Measurements from ENCODE around the gene NKX6-2.
"Not testable (repeated sequence)": the region's sequence is repeated elsewhere in the genome, so short reads cannot be mapped to it uniquely, and the experiment has no call there.

Gene NKX6-2

GRCh38 chr10:132779549-132780294, 6.2 kb downstream of the NKX6-2 start:
- DNase-seq: no peak

- DNase-seq: no peak
Measured at GRCh38 chr10:132777441-132777840, 8.5 kb downstream of the NKX6-2 start.

GRCh38 chr10:132776821-132777220, 9.1 kb downstream of the NKX6-2 start:
- no peak for DNase-seq

GRCh38 chr10:132776186-132776585, 9.8 kb downstream of the NKX6-2 start:
- DNase-seq: no peak

DNA sequence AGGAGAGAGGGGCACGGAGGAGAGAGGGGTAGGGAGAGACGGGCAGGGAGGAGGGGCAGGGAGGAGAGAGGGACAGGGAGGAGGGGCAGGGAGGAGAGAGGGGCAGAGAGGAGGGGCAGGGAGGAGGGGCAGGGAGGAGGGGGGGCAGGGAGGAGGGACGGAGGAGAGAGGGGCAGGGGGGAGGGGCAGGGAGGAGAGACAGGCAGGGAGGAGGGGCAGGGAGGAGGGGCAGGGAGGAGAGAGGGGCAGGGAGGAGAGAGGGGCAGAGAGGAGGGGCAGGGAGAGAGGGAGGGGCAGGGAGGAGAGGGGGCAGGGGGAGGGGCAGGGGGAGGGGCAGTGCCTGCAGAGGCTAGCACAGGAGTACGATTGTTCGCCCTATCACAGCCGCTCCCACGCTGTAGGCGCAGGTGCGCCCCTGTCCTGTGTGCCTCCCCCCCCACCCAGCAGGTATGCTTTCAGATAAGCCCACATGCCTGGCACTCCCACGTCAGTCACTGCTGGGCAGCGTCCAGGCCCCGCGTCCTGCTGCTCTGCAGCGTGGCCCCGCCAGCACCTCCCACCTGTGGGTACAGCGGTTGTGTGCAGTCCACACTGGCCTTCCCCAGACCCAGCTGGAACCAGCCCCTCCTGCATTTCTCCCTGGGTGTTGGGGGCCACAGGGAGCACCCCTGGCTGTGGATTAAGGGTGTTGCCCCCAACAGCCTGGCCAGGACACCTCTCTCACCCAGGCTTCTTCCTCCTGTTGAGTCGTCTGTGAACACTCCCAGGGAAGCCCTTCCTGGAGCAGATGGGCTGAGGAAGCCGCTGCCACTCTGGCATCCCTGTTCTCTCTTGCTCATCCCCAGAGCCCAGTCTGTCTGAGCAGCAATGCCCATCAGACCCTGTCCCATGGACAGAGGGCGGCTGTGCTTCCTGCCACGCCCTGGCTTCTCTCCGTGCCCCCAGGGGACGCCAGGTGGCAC, 10.8 kb downstream of the NKX6-2 start:
- peak in 13 of 14 donors; percentile 17 to 83 (median 67) for DNase-seq

DNA sequence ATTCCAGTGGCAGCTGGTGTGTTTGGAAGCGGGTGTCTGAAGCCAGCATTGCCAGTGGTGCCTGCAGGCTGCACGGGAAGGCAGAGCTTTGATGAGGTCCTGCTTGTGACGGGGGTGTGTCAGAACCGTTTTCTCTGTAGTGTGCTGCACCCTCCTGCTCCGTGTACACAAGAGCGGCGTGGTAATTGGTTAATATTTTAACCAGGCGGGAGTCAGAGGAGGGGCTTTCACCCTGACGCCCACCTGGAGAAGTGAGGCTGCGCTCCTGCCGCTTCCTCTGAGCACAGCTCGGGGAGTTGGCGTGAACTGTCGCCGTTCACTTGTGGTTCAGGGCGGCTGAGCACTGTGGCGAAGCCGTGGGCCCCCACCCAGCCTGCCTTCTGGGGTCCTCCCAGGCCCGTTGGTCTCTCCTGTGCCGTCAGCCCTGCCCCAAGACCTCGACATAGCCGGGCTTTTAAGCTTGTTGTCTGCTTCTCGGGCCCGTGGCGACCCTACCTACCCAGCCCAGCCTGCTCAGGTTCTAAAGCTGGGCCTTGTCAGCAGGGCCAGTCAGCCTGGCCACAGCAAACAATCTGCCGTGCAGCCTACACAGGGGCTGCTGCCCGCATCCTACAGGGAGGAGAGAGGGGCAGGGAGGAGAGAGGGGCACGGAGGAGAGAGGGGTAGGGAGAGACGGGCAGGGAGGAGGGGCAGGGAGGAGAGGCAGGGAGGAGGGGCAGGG, 11.6 kb downstream of the NKX6-2 start:
- DNase-seq: peak in 1 of 14 donors; percentile 57

GRCh38 chr10:132772816-132773215, 13.1 kb downstream of the NKX6-2 start:
- DNase-seq: not testable (repeated sequence)

GRCh38 chr10:132770061-132771021, 15.6 kb downstream of the NKX6-2 start:
- DNase-seq: no peak

DNA sequence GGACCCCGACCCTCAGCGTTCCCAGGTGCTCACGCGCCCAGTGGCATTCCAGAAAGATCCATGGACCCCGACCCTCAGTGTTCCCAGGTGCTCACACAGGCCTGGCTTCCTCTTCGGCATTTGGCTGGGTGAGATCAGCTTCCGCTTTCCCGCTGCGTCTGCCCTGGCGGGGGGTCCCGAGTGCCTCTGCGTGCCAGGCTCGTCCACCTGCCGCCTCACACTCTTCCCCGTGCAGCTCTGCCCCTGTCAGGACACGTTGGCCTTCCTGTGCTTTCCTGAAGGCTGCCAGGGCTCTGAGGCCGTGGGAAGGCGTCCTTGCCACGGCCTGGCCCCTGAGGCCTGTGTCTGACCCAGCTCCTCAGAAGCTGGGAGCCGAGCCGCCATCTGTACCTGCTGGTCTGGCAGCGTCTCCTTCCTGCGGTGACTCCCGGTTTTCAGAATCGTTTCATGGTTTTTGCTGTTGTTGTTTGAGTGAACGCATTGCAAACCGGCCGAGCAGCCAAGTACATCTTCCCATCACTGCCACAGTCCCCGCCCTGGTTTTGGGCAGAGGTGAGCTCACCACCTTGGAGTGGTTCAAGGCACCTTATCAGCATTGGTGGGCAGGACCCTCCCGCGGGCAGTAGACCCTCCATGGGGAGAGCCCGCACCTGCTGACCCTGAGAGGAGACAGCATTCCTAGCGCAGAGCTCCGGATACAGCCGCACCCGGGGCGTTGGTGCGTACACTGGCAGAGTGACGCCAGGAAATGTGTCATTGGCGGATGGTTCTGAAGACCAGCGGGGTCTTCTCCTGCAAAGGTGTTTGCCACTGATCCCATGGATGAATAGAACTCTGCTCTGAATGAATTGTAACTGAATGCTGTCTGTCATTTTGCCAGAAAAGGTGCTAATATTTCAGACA, 17.4 kb downstream of the NKX6-2 start:
- DNase-seq: peak in 1 of 14 donors; percentile 68

DNA sequence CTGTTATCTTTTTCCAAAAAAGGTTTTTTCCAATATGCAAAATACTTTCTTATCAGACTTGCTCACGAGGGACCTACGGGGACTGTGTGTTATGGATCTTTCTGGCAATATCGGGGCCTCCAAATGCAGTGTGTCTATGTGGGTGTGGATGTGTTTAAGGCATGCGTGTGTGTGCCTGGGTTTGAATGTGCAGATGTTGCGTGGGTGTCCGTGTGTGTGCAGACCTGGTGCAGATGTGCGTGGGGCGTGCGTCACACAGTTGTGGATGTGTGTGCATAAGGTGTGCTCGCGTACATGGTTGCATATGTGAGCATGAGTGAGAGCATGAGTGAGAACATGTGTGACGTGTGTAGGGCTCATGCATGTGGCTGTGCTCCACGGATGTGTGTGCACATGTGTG, 19.7 kb downstream of the NKX6-2 start:
- DNase-seq: no peak

GRCh38 chr10:132765435-132765834, 20.5 kb downstream of the NKX6-2 start:
- DNase-seq: peak in 5 of 14 donors; percentile 9 to 46 (median 16)

DNA sequence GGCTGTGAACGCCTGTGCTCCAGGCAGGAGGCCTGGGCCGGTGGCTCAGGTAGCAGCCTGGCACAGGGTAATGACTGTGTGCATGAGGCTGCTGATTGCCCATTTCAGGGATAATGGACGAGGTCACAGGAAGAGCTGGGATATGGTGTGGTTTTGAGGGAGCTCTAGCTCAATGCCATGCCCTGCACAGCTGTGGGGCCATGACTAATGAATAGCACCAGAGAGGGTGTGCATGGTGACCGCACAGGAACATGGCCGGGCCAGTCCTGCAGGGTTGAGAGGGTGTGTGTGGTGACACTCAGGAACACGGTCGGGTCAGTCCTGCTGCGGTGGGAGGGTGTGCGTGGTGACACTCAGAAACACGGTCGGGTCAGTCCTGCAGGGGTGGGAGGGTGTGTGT, 21.8 kb downstream of the NKX6-2 start:
- DNase-seq: no peak

- no peak for DNase-seq
Measured at GRCh38 chr10:132763545-132763944, 22.4 kb downstream of the NKX6-2 start.

GRCh38 chr10:132762267-132762666, 23.7 kb downstream of the NKX6-2 start:
- no peak for DNase-seq

DNA sequence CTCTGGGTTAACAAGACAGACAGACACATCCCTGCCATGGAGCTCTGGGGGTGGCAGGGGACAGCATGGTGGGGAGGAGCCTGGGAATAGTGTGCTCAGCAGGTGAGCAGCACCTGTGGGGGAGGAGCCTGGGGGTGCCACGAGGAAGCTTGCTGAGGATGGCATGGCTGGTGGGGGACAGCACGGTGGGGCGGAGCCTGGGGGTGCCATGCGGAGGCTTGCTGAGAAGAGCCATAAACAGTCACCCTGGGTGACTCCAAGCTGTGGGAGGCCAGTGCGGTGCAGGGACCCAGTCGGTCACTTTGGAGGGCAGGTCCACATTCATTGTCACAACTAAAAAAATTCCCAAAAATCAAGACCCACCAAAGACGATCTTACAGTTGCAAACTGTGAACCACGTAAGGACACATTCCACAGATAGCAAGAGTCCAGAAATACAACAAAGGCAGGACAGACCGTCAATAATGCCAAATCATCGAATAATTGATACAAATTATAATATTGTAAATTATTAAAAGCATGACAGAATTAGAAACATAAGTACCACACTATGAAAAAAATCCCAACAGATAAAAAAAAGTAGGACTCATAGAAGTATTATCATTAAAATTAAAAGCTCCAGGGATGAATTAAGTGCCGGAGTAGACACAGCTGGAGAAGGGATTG, 24.4 kb downstream of the NKX6-2 start:
- no peak for DNase-seq

- DNase-seq: no peak
Measured at GRCh38 chr10:132758865-132759264, 27.1 kb downstream of the NKX6-2 start.

DNA sequence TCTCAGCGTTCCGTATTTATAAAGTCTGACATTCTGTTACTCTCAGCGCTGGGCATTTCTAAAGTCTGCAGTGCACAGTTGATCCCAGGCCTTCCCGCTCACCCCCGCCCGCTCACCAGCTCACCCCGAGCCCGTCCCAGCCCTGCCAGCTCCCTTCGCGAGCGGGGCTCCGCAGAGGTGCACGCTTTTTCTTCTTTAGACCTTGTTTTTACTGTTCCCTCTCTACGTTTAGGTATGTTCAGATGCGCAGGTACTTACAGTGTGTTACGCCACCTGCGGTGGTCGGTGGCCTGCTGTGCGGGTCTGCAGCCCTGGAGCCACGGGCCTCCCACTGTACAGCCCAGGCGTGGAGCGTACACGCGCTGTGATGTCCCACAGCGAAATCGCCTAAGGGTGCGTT, 28.8 kb downstream of the NKX6-2 start:
- DNase-seq: no peak

DNA sequence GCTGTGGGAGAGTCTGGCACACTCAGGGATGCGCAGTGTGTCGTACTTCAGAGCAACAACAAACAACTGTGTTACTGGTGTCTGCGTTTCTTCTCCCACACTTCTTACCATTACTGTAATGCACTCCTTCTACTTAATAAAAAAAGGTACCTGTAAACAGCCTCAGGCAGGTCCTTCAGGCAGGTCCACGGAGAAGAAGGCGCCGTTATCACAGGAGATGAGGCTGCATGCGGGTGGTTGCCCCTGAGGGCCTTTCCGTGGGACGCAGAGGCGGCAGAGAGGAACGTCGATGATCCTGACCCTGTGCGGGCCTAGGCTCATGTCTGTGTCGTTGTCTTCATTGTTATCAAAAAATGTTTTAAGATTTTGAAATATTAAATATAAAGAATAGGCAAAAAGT, 29.4 kb downstream of the NKX6-2 start:
- no peak for DNase-seq

GRCh38 chr10:132755166-132755711, 30.7 kb downstream of the NKX6-2 start:
- DNase-seq: no peak

GRCh38 chr10:132754071-132754470, 31.9 kb downstream of the NKX6-2 start:
- no peak for DNase-seq

Data from C1 segment of cervical spinal cord (tissue), 14 donors.